ENCODE data around the gene SMYD3. TPM values are rescaled to one million over a fixed set of nuclear protein-coding genes. Genes with fewer than 3 reads are reported as not detected.

The SMYD3 gene
- total and polyA plus RNA-seq, 2 donors (not counting 1 experiment from before 2014, with no cell fraction given), result 9.7 to 37.2 TPM

DNA sequence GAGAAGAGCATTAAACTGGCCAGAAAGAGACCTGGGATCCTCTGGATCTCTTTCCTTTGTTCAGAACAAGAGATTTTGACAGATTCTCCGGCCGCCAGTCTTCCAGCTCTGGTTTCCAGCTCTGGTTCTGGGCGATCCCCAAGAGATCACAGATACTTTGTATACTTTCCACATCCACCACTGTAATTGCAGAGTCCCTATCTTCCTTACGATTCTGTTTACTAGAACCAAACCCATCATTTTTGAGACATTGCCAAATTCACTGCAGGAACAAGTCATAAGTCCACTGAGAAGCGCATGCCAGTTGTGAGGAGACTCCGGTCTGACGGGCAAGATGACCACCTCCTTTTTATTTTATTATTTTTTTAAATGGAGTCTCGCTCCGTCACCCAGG lies 505.2 kb downstream of the SMYD3 start:
- POLR2A ChIA-PET, result no interaction called here
- no peaks in the 10 kb centered on the region for H4K20me1 ChIP-seq (ENCODE audit: control insufficient read depth, insufficient read depth, low read length, poor library complexity, severe bottlenecking)
- Mint-ChIP-seq H3K9me3 (ENCODE audit: insufficient read depth) (no peaks in the 10 kb centered on the region), H3K27me3 (no peaks in the 10 kb centered on the region), H3K4me1 (peaks cover 9% of the 10 kb centered on the region), H3K27ac (no peak overlapping the region), H3K4me3 (no peak overlapping the region)
- H3K27me3 ChIP-seq (replicated peaks in 1 of 4; ENCODE audit: control extremely low read depth in 1 of 4, control insufficient read depth in 3 of 4, insufficient read depth in 4 of 4, low read length in 3 of 4), result no peaks in the 10 kb centered on the region
- H3K4me3 ChIP-seq (ENCODE audit: control extremely low read depth in 1 of 5, extremely low read depth in 1 of 5, insufficient read depth in 1 of 5, low read depth in 2 of 5, low read length in 4 of 5), result no peak overlapping the region
- DNase-seq (no peak), ATAC-seq (ENCODE audit: low read depth) (no peak)
- TF ChIP-seq, protein P1, sequence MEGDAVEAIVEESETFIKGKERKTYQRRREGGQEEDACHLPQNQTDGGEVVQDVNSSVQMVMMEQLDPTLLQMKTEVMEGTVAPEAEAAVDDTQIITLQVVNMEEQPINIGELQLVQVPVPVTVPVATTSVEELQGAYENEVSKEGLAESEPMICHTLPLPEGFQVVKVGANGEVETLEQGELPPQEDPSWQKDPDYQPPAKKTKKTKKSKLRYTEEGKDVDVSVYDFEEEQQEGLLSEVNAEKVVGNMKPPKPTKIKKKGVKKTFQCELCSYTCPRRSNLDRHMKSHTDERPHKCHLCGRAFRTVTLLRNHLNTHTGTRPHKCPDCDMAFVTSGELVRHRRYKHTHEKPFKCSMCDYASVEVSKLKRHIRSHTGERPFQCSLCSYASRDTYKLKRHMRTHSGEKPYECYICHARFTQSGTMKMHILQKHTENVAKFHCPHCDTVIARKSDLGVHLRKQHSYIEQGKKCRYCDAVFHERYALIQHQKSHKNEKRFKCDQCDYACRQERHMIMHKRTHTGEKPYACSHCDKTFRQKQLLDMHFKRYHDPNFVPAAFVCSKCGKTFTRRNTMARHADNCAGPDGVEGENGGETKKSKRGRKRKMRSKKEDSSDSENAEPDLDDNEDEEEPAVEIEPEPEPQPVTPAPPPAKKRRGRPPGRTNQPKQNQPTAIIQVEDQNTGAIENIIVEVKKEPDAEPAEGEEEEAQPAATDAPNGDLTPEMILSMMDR (IDR thresholded peaks at IDR 0.05), result no peak
- H3K27ac ChIP-seq (ENCODE audit: low read length in 2 of 2), result no peak overlapping the region
- CTCF ChIA-PET, result interaction anchor here (0.7 to 3.6 kb wide), 4 partner anchors 12 to 879 kb away, joined by 3 to 25 read pairs (median 10); no protein-coding TSS in a partner anchor
- H3K9me3 ChIP-seq (ENCODE audit: control extremely low read depth in 1 of 3, control insufficient read depth in 2 of 3, insufficient read depth in 1 of 3, low read length in 2 of 3), result no peaks in the 10 kb centered on the region
- intact Hi-C loops (cut with micrococcal nuclease), result loop anchor here (2.0 kb wide), 1 partner anchor 921 kb away; no protein-coding TSS in a partner anchor
- H3K4me1 ChIP-seq (ENCODE audit: control insufficient read depth in 2 of 2, insufficient read depth in 2 of 2, low read length in 2 of 2), result no peaks in the 10 kb centered on the region
- H3K79me2 ChIP-seq (ENCODE audit: control insufficient read depth, insufficient read depth, low read length), result no peaks in the 10 kb centered on the region
- no peak overlapping the region for H2AFZ ChIP-seq (ENCODE audit: insufficient read depth, low read depth, low read length, poor library complexity, severe bottlenecking)
- H3K36me3 ChIP-seq (replicated peaks in 1 of 2; ENCODE audit: control extremely low read depth in 1 of 2, control insufficient read depth in 1 of 2, extremely low read depth in 1 of 2, insufficient read depth in 2 of 2, low read length in 1 of 2), result no peaks in the 10 kb centered on the region
- H3K9ac ChIP-seq (ENCODE audit: low read length), result no peak overlapping the region
- WGBS (ENCODE audit: insufficient coverage), result 95% methylated on average over 4 of the region's 9 CpGs
- H3K4me2 ChIP-seq (replicated peaks; ENCODE audit: low read depth, low read length, poor library complexity, severe bottlenecking), result no peak overlapping the region

DNA sequence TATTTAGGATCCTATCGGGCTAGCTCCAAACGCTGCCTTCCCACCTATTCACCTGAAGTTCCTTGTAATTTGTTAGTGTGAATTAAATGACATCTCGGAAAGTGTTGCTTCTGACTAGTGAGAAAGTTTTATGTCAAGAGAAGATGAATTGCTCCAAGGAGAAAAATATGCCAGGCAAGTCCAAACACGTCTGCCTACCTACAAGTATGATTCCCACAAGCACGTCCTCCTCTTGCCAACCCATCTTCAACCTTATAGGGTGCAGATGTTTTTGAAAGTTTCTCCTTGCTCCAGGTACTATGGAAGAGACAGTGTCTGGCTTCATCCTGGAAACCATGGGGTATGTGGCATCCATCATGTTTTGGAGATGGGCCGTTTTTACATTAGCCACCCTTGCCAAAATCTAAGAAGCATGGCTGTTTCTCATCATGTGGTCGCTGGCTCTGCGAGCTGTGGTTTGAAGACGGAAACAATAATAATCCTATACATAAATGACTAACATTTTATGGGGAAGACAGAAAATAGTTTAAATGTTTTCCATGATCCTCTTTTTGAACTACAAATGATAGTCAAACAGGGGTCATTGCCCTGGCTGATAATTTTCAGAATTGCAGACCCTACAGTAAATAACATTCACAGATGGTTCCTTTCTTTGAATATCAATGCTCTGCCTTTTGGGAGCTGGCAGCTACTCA lies 505.8 kb downstream of the SMYD3 start:
- Histone ChIP-seq H3K4me2 (replicated peaks; ENCODE audit: low read depth, low read length, poor library complexity, severe bottlenecking) (no peak overlapping the region), H3K9ac (ENCODE audit: low read length) (no peak overlapping the region), H3K79me2 (ENCODE audit: control insufficient read depth, insufficient read depth, low read length) (no peaks in the 10 kb centered on the region), H4K20me1 (ENCODE audit: control insufficient read depth, insufficient read depth, low read length, poor library complexity, severe bottlenecking) (no peaks in the 10 kb centered on the region), H3K4me3 (ENCODE audit: control extremely low read depth in 1 of 5, extremely low read depth in 1 of 5, insufficient read depth in 1 of 5, low read depth in 2 of 5, low read length in 4 of 5) (no peak overlapping the region), H3K4me1 (ENCODE audit: control insufficient read depth in 2 of 2, insufficient read depth in 2 of 2, low read length in 2 of 2) (no peaks in the 10 kb centered on the region), H3K36me3 (replicated peaks in 1 of 2; ENCODE audit: control extremely low read depth in 1 of 2, control insufficient read depth in 1 of 2, extremely low read depth in 1 of 2, insufficient read depth in 2 of 2, low read length in 1 of 2) (no peaks in the 10 kb centered on the region), H2AFZ (ENCODE audit: insufficient read depth, low read depth, low read length, poor library complexity, severe bottlenecking) (no peak overlapping the region), H3K27ac (ENCODE audit: low read length in 2 of 2) (no peak overlapping the region), H3K9me3 (ENCODE audit: control extremely low read depth in 1 of 3, control insufficient read depth in 2 of 3, insufficient read depth in 1 of 3, low read length in 2 of 3) (no peaks in the 10 kb centered on the region), H3K27me3 (replicated peaks in 1 of 4; ENCODE audit: control extremely low read depth in 1 of 4, control insufficient read depth in 3 of 4, insufficient read depth in 4 of 4, low read length in 3 of 4) (no peaks in the 10 kb centered on the region)
- ATAC-seq (ENCODE audit: low read depth) (no peak), DNase-seq (no peak)
- Mint-ChIP-seq H3K9me3 (ENCODE audit: insufficient read depth) (no peaks in the 10 kb centered on the region), H3K4me3 (no peak overlapping the region), H3K4me1 (peaks cover 9% of the 10 kb centered on the region), H3K27ac (no peak overlapping the region), H3K27me3 (no peaks in the 10 kb centered on the region)
- WGBS (ENCODE audit: insufficient coverage), result no CpG with 5 or more reads among the region's 9 CpGs
- ChIA-PET CTCF (interaction anchor here (1.1 to 3.6 kb wide), 3 partner anchors 12 to 848 kb away, joined by 3 to 25 read pairs (median 16); no protein-coding TSS in a partner anchor), POLR2A (no interaction called here)
- intact Hi-C loops (cut with micrococcal nuclease), result no loop called here
- TF ChIP-seq, protein P1 (IDR thresholded peaks at IDR 0.05), result no peak
- no peak for TF ChIP-seq EZH2 (IDR thresholded peaks at IDR 0.05; ENCODE audit: borderline replicate concordance, insufficient read depth, low read depth, low read length, poor library complexity, severe bottlenecking)
